GM23338 (cell line): ENCODE results near the gene DLG2.

Experiments used
- CTCF ChIP-seq, 2 experiments: fragments of 200-600 bp in 1 of 2; sonication (generic) in 1 of 2; conservative IDR thresholded peaks; 2 replicates each; pipeline versions ENCODE4 v1.5.1 to v1.6.1; 2016 to 2017; ENCODE audit warnings: antibody characterized with exemption in 2 of 2, low read depth in 2 of 2, mild to moderate bottlenecking in 2 of 2, moderate library complexity in 1 of 2
- EZH2phosphoT487 ChIP-seq: fragments of 200-600 bp; sonication (generic); IDR thresholded peaks from one replicate; pipeline ENCODE4 v1.8.1; 2018; ENCODE audit warnings: antibody characterized with exemption; ENCODE audit not compliant: unreplicated experiment
- REST ChIP-seq: IDR thresholded peaks from one replicate; pipeline ENCODE4 v1.6.1; 2018; ENCODE audit warnings: antibody characterized with exemption; ENCODE audit not compliant: unreplicated experiment

- no peak for TF ChIP-seq CTCF (conservative IDR thresholded peaks at IDR 0.05; ENCODE audit: low read depth in 2 of 2)
- no peak for TF ChIP-seq REST
- no peak for TF ChIP-seq EZH2phosphoT487
Observed at GRCh38 chr11:83691451-83691950, 1935.6 kb downstream of the DLG2 start.
